Gastroesophageal sphincter (tissue), 3 donors: ENCODE measurements around the gene FOXD2.

Source experiments
- POLR2A ChIP-seq, 2 donors: fragments of 450-650 bp; IDR thresholded peaks; one replicate each; pipeline ENCODE4 v1.6.1; 2017; ENCODE audit warnings: antibody characterized with exemption in 2 of 2, mild to moderate bottlenecking in 2 of 2, moderate library complexity in 1 of 2
- POLR2AphosphoS5 ChIP-seq: sonication (generic); formaldehyde crosslinking; IDR thresholded peaks from one replicate; pipeline ENCODE4 v1.6.1; 2017; ENCODE audit warnings: antibody characterized with exemption
- TF ChIP-seq, protein P1 (sequence below), 4 experiments: fragments of 200-600 bp in 2 of 4; fragments of 450-650 bp in 2 of 4; sonication (generic) in 1 of 4; IDR thresholded peaks; one replicate each; pipeline ENCODE4 v1.5.1; 2017 to 2019; ENCODE audit warnings: antibody characterized with exemption in 4 of 4, mild to moderate bottlenecking in 2 of 4, moderate library complexity in 2 of 4

DNA sequence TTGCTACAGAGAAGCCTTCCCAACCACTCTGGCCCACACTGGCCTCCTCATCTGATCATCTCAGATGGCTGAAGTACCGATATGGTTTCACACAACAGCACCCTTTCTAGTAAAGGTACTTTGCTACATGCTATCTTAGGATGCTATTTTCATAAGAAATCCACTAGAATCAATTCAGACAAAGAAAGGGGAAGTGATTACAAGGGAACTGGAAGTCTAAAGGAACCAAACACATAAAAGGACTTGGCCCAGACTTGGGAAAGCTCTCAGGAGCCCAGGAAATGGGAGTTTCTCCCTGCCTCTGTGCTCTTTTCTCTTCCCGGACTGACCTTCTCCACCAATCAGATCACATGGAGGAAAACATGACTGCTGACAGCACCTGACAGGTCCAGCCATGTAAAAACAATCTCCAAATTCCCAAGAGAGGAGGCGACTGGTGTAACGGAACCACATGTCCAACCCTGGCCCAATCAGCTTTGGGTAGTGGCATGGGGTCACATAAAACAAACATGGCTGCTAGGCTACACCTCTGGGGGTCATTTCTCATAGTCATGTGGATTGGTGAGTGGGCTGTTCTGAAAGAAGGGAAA is 34.4 kb upstream of the FOXD2 start:
- TF ChIP-seq POLR2A (IDR thresholded peaks at IDR 0.05) (no peak), POLR2AphosphoS5 (no peak)
- TF ChIP-seq, protein P1, sequence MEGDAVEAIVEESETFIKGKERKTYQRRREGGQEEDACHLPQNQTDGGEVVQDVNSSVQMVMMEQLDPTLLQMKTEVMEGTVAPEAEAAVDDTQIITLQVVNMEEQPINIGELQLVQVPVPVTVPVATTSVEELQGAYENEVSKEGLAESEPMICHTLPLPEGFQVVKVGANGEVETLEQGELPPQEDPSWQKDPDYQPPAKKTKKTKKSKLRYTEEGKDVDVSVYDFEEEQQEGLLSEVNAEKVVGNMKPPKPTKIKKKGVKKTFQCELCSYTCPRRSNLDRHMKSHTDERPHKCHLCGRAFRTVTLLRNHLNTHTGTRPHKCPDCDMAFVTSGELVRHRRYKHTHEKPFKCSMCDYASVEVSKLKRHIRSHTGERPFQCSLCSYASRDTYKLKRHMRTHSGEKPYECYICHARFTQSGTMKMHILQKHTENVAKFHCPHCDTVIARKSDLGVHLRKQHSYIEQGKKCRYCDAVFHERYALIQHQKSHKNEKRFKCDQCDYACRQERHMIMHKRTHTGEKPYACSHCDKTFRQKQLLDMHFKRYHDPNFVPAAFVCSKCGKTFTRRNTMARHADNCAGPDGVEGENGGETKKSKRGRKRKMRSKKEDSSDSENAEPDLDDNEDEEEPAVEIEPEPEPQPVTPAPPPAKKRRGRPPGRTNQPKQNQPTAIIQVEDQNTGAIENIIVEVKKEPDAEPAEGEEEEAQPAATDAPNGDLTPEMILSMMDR (IDR thresholded peaks at IDR 0.05): no peak
